Thyroid gland (tissue), 4 donors: ENCODE data around the gene GRB10. TPM values are rescaled to one million over a fixed set of nuclear protein-coding genes. Genes with fewer than 3 reads are reported as not detected.
"Not testable (repeated sequence)": the region's sequence is repeated elsewhere in the genome, so short reads cannot be mapped to it uniquely, and the experiment has no call there.

Source experiments
- DNase-seq, 2 donors: peaks; one replicate each; pipeline ENCODE4 v3.0.0-alpha.2; 2019
- H3K27ac ChIP-seq, 3 donors: fragments of 200-600 bp; sonication (generic); 1 replicate in 2 of 3; 2 replicates in 1 of 3; pipeline ENCODE4 v1.5.1; 2016 to 2019; ENCODE audit warnings: mild to moderate bottlenecking in 1 of 3, moderate library complexity in 1 of 3
- H3K27me3 ChIP-seq: fragments of 200-600 bp; sonication (generic); one replicate; pipeline ENCODE4 v1.5.1; 2019
- H3K36me3 ChIP-seq, 2 donors: fragments of 200-600 bp; sonication (generic); one replicate each; pipeline ENCODE4 v1.5.1; 2016 to 2019
- H3K4me1 ChIP-seq, 2 donors: fragments of 200-600 bp; sonication (generic); one replicate each; pipeline ENCODE4 v1.5.1; 2017 to 2019
- H3K4me3 ChIP-seq, 3 donors: fragments of 200-600 bp; sonication (generic); replicated peaks in 1 of 3; 1 replicate in 2 of 3; 2 replicates in 1 of 3; pipeline ENCODE4 v1.5.1; 2016; ENCODE audit warnings: mild to moderate bottlenecking in 1 of 3
- H3K9me3 ChIP-seq: fragments of 200-600 bp; sonication (generic); one replicate; pipeline ENCODE4 v1.5.1; 2017
- POLR2A ChIP-seq, 2 donors: fragments of 450-650 bp; IDR thresholded peaks; one replicate each; pipeline ENCODE4 v1.6.1; 2017; ENCODE audit warnings: antibody characterized with exemption in 2 of 2, mild to moderate bottlenecking in 2 of 2, moderate library complexity in 1 of 2
- WGBS, 2 donors: methylation state at CpG; one replicate each; pipeline ENCODE4 v1.1.5; 2017; 5-methylcytosine and 5-hydroxymethylcytosine counted together
- intact Hi-C: fragments of 100-400 bp; cut with DNase I; formaldehyde crosslinking; loops from one replicate; pipeline ENCODE4 v1.15.1; 2023
- total RNA-seq, 4 donors: library from RNA; depleted of rRNA; stranded (reverse); fragments of >200 nt; gene quantifications; one replicate each; pipeline ENCODE4 v1.2.3, GENCODE V29; 2016
- TF ChIP-seq, protein P1 (sequence below), 6 experiments: fragments of 200-600 bp in 3 of 6; fragments of 450-650 bp in 3 of 6; sonication (generic) in 3 of 6; IDR thresholded peaks; one replicate each; pipeline ENCODE4 v1.5.1; 2016 to 2019; ENCODE audit warnings: antibody characterized with exemption in 6 of 6, mild to moderate bottlenecking in 2 of 6, inconsistent platforms in 1 of 6, moderate library complexity in 1 of 6

The GRB10 gene
- total RNA-seq, 4 donors from 2014 or later: 21.3 to 99.2 (median 39.6) TPM

DNA sequence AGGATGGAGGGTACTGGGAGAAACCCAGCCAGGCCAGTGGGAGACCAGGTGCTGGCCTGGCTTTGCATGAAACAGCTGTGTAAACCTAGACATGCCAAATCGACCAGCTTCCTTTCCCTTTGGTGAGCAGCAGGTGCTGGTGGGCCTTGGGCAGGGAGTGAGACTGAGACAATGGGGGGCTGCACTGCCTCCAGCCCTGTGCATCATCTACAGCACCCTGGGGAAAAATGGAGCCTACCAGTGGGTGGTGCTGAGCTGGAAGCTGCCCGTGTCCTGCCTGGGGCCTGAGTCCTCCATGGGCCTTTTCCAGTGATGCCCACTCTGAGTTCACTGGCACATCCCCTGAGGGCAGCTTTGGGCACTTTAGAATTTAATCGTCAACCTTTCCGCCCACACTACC, 198.3 kb downstream of the GRB10 start:
- intact Hi-C loops: no loop called here
- no peaks in the 10 kb centered on the region for H3K9me3 ChIP-seq
- H3K4me1 ChIP-seq: no peaks in the 10 kb centered on the region
- TF ChIP-seq, protein P1, sequence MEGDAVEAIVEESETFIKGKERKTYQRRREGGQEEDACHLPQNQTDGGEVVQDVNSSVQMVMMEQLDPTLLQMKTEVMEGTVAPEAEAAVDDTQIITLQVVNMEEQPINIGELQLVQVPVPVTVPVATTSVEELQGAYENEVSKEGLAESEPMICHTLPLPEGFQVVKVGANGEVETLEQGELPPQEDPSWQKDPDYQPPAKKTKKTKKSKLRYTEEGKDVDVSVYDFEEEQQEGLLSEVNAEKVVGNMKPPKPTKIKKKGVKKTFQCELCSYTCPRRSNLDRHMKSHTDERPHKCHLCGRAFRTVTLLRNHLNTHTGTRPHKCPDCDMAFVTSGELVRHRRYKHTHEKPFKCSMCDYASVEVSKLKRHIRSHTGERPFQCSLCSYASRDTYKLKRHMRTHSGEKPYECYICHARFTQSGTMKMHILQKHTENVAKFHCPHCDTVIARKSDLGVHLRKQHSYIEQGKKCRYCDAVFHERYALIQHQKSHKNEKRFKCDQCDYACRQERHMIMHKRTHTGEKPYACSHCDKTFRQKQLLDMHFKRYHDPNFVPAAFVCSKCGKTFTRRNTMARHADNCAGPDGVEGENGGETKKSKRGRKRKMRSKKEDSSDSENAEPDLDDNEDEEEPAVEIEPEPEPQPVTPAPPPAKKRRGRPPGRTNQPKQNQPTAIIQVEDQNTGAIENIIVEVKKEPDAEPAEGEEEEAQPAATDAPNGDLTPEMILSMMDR (IDR thresholded peaks at IDR 0.05): no peak
- TF ChIP-seq POLR2A (IDR thresholded peaks at IDR 0.05): no peak
- no peak overlapping the region for H3K27ac ChIP-seq
- H3K4me3 ChIP-seq: no peak overlapping the region
- H3K27me3 ChIP-seq: no peaks in the 10 kb centered on the region
- 90 to 94% methylated on average over 4 of the region's 4 CpGs for WGBS, 2 donors
- no peak for DNase-seq
- no peaks in the 10 kb centered on the region for H3K36me3 ChIP-seq

DNA sequence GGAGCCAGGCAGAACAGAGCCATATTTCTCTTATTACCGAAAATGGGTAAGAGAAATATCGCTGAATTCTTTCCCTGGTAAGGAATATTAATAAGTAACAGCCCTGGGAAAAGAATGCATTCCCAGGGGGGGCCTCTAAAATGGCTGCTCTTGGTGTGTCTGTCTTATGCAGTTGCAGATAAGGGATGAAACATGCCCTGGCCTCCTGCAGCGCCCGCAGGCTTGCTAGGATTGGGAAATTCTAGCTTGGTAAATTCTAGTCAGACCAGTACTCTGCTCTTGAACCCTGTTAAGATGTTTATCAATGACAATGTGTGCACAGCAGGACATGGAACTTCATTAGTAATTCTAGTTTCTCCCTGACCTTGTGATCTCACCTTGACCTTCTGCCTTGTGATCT, 199.4 kb downstream of the GRB10 start:
- H3K36me3 ChIP-seq, H3K27me3 ChIP-seq, H3K4me1 ChIP-seq, DNase-seq, H3K27ac ChIP-seq, H3K9me3 ChIP-seq, intact Hi-C loops, H3K4me3 ChIP-seq: not testable (repeated sequence)
- 91 to 95% methylated on average over 4 of the region's 4 CpGs for WGBS, 2 donors

DNA sequence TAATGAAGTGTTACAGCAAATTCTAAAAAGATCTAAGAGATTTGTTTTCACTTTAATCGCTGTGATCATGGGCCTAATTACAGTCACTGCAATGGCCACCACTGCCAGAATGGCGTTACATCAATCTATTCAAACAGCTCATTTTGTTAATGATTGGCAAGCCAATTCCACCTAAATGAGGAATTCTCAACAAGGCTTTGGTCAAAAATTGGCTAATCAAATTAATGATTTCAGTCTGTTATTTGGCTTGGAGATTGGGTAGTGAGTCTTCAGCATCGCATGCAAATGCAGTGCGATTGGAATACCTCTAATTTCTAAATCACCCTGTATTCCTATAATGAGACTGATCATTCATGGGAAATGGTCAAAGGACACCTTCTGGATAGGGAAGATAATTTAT, 200.4 kb downstream of the GRB10 start:
- H3K27me3 ChIP-seq, intact Hi-C loops, DNase-seq, H3K27ac ChIP-seq, H3K9me3 ChIP-seq, H3K36me3 ChIP-seq, H3K4me3 ChIP-seq, H3K4me1 ChIP-seq: not testable (repeated sequence)
- WGBS, 2 donors: 94% methylated on average over 4 of the region's 4 CpGs

DNA sequence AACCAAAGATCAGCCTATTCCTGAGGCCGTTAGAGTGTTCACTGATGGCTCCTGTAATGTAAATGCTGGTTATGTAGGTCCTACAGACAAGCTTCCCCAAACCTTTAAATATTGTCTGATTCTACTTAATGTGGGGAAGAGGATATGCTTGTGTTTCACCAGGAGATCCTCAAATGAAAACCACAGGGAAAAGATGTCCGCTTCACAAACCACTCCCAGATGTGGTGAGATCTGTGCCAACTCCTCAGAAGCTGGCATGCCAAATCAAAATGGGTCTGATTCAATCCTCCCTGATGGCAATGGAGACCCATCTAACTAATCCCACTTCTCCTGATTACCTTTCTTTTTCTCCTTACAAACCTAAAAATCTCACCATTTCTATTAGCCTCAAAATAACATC, 202.0 kb downstream of the GRB10 start:
- H3K9me3 ChIP-seq, H3K27me3 ChIP-seq, intact Hi-C loops, H3K27ac ChIP-seq, DNase-seq, H3K4me1 ChIP-seq, H3K4me3 ChIP-seq, H3K36me3 ChIP-seq: not testable (repeated sequence)
- WGBS, 2 donors: 86% methylated on average over 2 of the region's 2 CpGs

DNA sequence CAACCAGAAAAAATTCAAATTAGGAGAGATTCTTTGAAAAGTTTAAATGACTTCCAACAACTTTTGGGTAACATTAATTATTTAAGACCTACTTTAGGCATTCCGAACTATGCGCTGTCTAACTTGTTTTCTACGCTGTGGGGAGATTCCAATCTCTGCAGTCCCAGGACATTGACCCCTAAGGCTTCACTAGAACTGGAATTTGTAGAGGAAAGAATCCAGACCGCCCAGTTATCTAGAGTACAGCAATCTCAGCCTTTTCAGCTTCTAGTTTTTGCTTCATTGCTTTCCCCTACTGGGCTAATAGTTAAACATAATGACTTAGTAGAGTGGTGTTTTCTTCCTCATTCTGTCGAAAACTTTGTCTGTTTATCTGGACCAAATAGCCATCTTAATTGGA, 202.6 kb downstream of the GRB10 start:
- no peaks in the 10 kb centered on the region for H3K4me1 ChIP-seq
- intact Hi-C loops: no loop called here
- DNase-seq: no peak
- 80 to 86% methylated on average over 5 of the region's 5 CpGs for WGBS, 2 donors
- no peaks in the 10 kb centered on the region for H3K36me3 ChIP-seq
- H3K27me3 ChIP-seq: no peaks in the 10 kb centered on the region
- TF ChIP-seq, protein P1 (IDR thresholded peaks at IDR 0.05): no peak
- no peak for TF ChIP-seq POLR2A (IDR thresholded peaks at IDR 0.05)
- H3K27ac ChIP-seq: no peak overlapping the region
- H3K4me3 ChIP-seq: no peak overlapping the region
- H3K9me3 ChIP-seq: no peaks in the 10 kb centered on the region

DNA sequence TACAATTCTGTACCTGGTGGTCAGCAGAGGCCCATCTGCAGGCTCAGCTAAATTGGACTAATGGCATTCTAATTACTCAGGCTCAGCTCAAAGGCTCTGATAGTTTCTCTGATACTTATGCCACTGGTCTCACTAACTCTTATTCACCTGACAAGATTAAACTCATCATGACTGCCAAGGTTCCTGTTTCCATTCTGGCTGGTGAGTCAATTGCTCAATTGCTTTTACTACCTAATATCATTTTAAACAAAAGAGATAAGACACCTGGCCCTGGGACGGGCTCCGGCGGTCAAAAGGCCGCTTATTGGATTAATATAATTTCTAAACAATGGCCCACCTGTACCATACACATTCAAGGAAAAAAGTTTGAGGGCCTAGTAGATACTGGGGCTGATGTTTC, 204.6 kb downstream of the GRB10 start:
- H3K36me3 ChIP-seq, DNase-seq, H3K27me3 ChIP-seq, H3K9me3 ChIP-seq, H3K27ac ChIP-seq, H3K4me1 ChIP-seq, H3K4me3 ChIP-seq, intact Hi-C loops: not testable (repeated sequence)
- WGBS, 2 donors: 96 to 97% methylated on average over 4 of the region's 4 CpGs

DNA sequence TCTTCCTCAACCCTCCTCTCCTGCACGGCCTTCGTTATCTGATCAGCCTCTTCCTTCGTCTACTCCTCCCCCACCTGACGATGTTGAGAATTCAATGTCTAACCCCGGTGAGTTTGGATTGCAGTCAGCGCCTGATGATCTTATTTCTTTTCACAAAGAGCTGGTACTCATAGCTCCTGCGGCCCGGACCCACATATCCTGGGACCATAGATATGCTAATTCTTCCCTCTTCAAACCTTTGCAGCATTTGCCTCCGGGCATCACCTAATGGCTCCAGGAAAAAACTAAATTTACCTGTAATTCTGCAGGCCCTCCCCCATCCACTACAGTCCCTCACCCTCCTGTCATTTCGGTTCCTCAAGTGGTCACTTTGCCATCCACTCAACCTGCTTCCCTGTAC, 205.1 kb downstream of the GRB10 start:
- WGBS, 2 donors: 88 to 90% methylated on average over 10 of the region's 10 CpGs
- no peaks in the 10 kb centered on the region for H3K36me3 ChIP-seq
- DNase-seq: no peak
- H3K9me3 ChIP-seq: no peaks in the 10 kb centered on the region
- intact Hi-C loops: no loop called here
- no peaks in the 10 kb centered on the region for H3K27me3 ChIP-seq
- H3K27ac ChIP-seq: no peak overlapping the region
- no peaks in the 10 kb centered on the region for H3K4me1 ChIP-seq
- no peak for TF ChIP-seq POLR2A (IDR thresholded peaks at IDR 0.05)
- TF ChIP-seq, protein P1 (IDR thresholded peaks at IDR 0.05): no peak
- no peak overlapping the region for H3K4me3 ChIP-seq

DNA sequence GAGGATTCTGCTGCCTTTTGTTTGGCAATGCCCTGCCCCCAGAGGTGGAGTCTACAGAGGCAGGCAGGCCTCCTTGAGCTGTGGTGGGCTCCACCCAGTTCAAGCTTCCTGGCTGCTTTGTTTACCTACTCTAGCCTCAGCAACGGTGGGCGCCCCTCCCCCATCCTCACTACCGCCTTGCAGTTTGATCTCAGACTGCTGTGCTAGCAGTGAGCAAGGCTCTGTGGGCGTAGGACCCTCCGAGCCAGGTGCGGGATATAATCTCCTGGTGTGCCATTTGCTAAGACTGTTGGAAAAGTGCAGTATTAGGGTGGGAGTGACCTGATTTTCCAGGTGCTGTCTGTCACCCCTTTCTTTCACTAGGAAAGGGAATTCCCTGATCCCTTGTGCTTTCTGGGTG, 206.3 kb downstream of the GRB10 start:
- 72 to 73% methylated on average over 6 of the region's 6 CpGs for WGBS, 2 donors
- H3K9me3 ChIP-seq, DNase-seq, H3K36me3 ChIP-seq, H3K27ac ChIP-seq, H3K4me1 ChIP-seq, intact Hi-C loops, H3K4me3 ChIP-seq, H3K27me3 ChIP-seq: not testable (repeated sequence)
